ENCODE data around the gene SPDYE2. TPM values are rescaled to one million over a fixed set of nuclear protein-coding genes. Genes with fewer than 3 reads are reported as not detected.
A peak's percentile ranks its signal among the peaks of the same experiment; 100 is the strongest.
"Not testable (repeated sequence)": the region's sequence is repeated elsewhere in the genome, so short reads cannot be mapped to it uniquely, and the experiment has no call there.

The SPDYE2 gene
- polyA plus RNA-seq, 1 donor = 3.2 TPM

- H3K9me3 ChIP-seq (ENCODE audit: control insufficient read depth, low read depth, low read length); H3K4me1 ChIP-seq (ENCODE audit: control insufficient read depth, insufficient read depth, low read length); DNase-seq; H3K36me3 ChIP-seq (ENCODE audit: control insufficient read depth, insufficient read depth, low read length); H3K4me3 ChIP-seq (ENCODE audit: low read length); H3K27ac ChIP-seq (ENCODE audit: low read length); H3K27me3 ChIP-seq (ENCODE audit: control insufficient read depth, insufficient read depth, low read length): not testable (repeated sequence)
- no CpG with 5 or more reads among the region's 19 CpGs for WGBS (ENCODE audit: insufficient coverage, low lambda C conversion rate)
Measured at GRCh38 chr7:102604431-102605145, 53.6 kb downstream of the SPDYE2 start.

GRCh38 chr7:102606848-102607247 lies 55.8 kb downstream of the SPDYE2 start:
- H3K9me3 ChIP-seq (ENCODE audit: control insufficient read depth, low read depth, low read length); H3K27ac ChIP-seq (ENCODE audit: low read length); H3K4me3 ChIP-seq (ENCODE audit: low read length); H3K4me1 ChIP-seq (ENCODE audit: control insufficient read depth, insufficient read depth, low read length); DNase-seq; H3K36me3 ChIP-seq (ENCODE audit: control insufficient read depth, insufficient read depth, low read length); H3K27me3 ChIP-seq (ENCODE audit: control insufficient read depth, insufficient read depth, low read length): not testable (repeated sequence)
- no CpG with 5 or more reads among the region's 5 CpGs for WGBS (ENCODE audit: insufficient coverage, low lambda C conversion rate)

- no CpG with 5 or more reads among the region's 10 CpGs for WGBS (ENCODE audit: insufficient coverage, low lambda C conversion rate)
- H3K4me3 ChIP-seq (ENCODE audit: low read length); H3K27me3 ChIP-seq (ENCODE audit: control insufficient read depth, insufficient read depth, low read length); H3K36me3 ChIP-seq (ENCODE audit: control insufficient read depth, insufficient read depth, low read length); DNase-seq; H3K27ac ChIP-seq (ENCODE audit: low read length); H3K9me3 ChIP-seq (ENCODE audit: control insufficient read depth, low read depth, low read length); H3K4me1 ChIP-seq (ENCODE audit: control insufficient read depth, insufficient read depth, low read length): not testable (repeated sequence)
Measured at GRCh38 chr7:102609734-102610133, 58.7 kb downstream of the SPDYE2 start.

GRCh38 chr7:102610441-102610840 lies 59.4 kb downstream of the SPDYE2 start:
- DNase-seq; H3K4me3 ChIP-seq (ENCODE audit: low read length); H3K27ac ChIP-seq (ENCODE audit: low read length); H3K9me3 ChIP-seq (ENCODE audit: control insufficient read depth, low read depth, low read length); H3K36me3 ChIP-seq (ENCODE audit: control insufficient read depth, insufficient read depth, low read length); H3K27me3 ChIP-seq (ENCODE audit: control insufficient read depth, insufficient read depth, low read length); H3K4me1 ChIP-seq (ENCODE audit: control insufficient read depth, insufficient read depth, low read length): not testable (repeated sequence)
- no CpG with 5 or more reads among the region's 7 CpGs for WGBS (ENCODE audit: insufficient coverage, low lambda C conversion rate)

GRCh38 chr7:102611013-102611674 lies 60.1 kb downstream of the SPDYE2 start:
- no CpG with 5 or more reads among the region's 30 CpGs for WGBS (ENCODE audit: insufficient coverage, low lambda C conversion rate)

GRCh38 chr7:102611675-102612325 lies 60.8 kb downstream of the SPDYE2 start:
- DNase-seq = peak in 1 of 2 donors; percentile 23
- H3K9me3 ChIP-seq (ENCODE audit: control insufficient read depth, low read depth, low read length); H3K27me3 ChIP-seq (ENCODE audit: control insufficient read depth, insufficient read depth, low read length); H3K27ac ChIP-seq (ENCODE audit: low read length); H3K4me3 ChIP-seq (ENCODE audit: low read length); H3K36me3 ChIP-seq (ENCODE audit: control insufficient read depth, insufficient read depth, low read length); H3K4me1 ChIP-seq (ENCODE audit: control insufficient read depth, insufficient read depth, low read length): not testable (repeated sequence)
- WGBS (ENCODE audit: insufficient coverage, low lambda C conversion rate) = no CpG with 5 or more reads among the region's 10 CpGs

More at GRCh38 chr7:102611013-102611674, 60.1 kb downstream of the SPDYE2 start:
- H3K27ac ChIP-seq (ENCODE audit: low read length); H3K4me3 ChIP-seq (ENCODE audit: low read length); H3K27me3 ChIP-seq (ENCODE audit: control insufficient read depth, insufficient read depth, low read length); H3K9me3 ChIP-seq (ENCODE audit: control insufficient read depth, low read depth, low read length); H3K36me3 ChIP-seq (ENCODE audit: control insufficient read depth, insufficient read depth, low read length); H3K4me1 ChIP-seq (ENCODE audit: control insufficient read depth, insufficient read depth, low read length); DNase-seq: not testable (repeated sequence)

Other genes with a start within 250 kb of the SPDYE2 start
- 4.3 TPM for gene SPDYE6, start 194.8 kb upstream of the SPDYE2 start, polyA plus RNA-seq
- 30.0 TPM for gene PRKRIP1, start 154.9 kb upstream of the SPDYE2 start, polyA plus RNA-seq
- 9.9 TPM for gene ORAI2, start 117.7 kb upstream of the SPDYE2 start, polyA plus RNA-seq
- gene ALKBH4, start 86.4 kb upstream of the SPDYE2 start, polyA plus RNA-seq = 10.5 TPM
- 11.2 TPM for gene LRWD1, start 86.2 kb upstream of the SPDYE2 start, polyA plus RNA-seq
- 50.7 TPM for gene POLR2J, start 72.3 kb upstream of the SPDYE2 start, polyA plus RNA-seq
- gene RASA4B, start 33.4 kb upstream of the SPDYE2 start, polyA plus RNA-seq = 14.2 TPM
- 17.0 TPM for gene UPK3BL2, start 7.5 kb upstream of the SPDYE2 start, polyA plus RNA-seq
- 40.4 TPM for gene POLR2J3, start 21.4 kb downstream of the SPDYE2 start, polyA plus RNA-seq
- gene RASA4, start 65.5 kb downstream of the SPDYE2 start, polyA plus RNA-seq = 30.1 TPM
- 33.0 TPM for gene UPK3BL1, start 91.6 kb downstream of the SPDYE2 start, polyA plus RNA-seq
- 1.0 TPM for gene SPDYE2B, start 99.1 kb downstream of the SPDYE2 start, polyA plus RNA-seq
- gene POLR2J2, start 120.4 kb downstream of the SPDYE2 start, polyA plus RNA-seq = 4.4 TPM
- 7.4 TPM for gene FAM185A, start 197.8 kb downstream of the SPDYE2 start, polyA plus RNA-seq

Data from large intestine (tissue), 3 donors.